Coronary artery (tissue), 2 donors: ENCODE data around the gene HSPB7.
"Not testable (repeated sequence)": the region's sequence is repeated elsewhere in the genome, so short reads cannot be mapped to it uniquely, and the experiment has no call there.

Source experiments
- DNase-seq: peaks from one replicate; pipeline ENCODE4 v3.0.0-alpha.2; 2017; ENCODE audit warnings: low spot score
- H3K27ac ChIP-seq, 2 donors: fragments of 200-600 bp; sonication (generic); one replicate each; pipeline ENCODE4 v1.5.1; 2016 to 2019
- H3K4me3 ChIP-seq: fragments of 200-600 bp; sonication (generic); 2 replicates; pipeline ENCODE4 v1.5.1; 2016; ENCODE audit warnings: mild to moderate bottlenecking, moderate library complexity
- TF ChIP-seq, protein P1 (sequence below): fragments of 200-600 bp; sonication (generic); IDR thresholded peaks from one replicate; pipeline ENCODE4 v1.5.1; 2019; ENCODE audit warnings: antibody characterized with exemption

The HSPB7 gene

DNA sequence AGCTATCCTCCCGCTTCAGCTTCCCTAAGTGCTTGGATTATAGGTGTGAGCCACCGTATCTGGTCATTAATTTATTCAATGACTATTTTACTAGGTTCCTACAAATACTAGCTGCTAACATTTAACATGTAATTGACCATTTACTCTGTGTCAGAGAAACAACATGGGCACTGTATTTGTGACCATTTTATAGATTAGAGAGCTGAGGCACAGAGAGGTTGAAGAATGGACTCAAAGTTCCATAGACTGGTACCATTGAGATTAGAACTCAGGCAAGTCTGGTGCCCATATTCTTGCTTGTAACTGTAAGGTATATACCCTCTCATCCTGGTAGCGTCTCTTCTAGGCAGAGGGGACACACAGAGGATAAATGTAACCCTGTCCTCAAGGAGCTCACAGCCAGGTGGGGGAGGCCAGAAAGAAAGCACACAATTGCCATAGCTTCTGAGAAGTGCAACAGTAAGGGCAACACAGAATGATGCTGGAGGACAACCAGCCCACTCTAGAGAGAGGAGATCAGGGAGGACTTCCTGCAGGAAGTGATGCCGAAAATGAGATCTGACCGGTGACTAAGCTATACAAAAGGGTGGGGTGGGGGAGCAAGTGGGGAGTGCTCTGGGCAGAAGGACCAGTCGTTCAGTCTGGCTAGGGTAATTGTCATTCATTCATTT is 10.0 kb downstream of the HSPB7 start:
- DNase-seq = no peak
- TF ChIP-seq, protein P1, sequence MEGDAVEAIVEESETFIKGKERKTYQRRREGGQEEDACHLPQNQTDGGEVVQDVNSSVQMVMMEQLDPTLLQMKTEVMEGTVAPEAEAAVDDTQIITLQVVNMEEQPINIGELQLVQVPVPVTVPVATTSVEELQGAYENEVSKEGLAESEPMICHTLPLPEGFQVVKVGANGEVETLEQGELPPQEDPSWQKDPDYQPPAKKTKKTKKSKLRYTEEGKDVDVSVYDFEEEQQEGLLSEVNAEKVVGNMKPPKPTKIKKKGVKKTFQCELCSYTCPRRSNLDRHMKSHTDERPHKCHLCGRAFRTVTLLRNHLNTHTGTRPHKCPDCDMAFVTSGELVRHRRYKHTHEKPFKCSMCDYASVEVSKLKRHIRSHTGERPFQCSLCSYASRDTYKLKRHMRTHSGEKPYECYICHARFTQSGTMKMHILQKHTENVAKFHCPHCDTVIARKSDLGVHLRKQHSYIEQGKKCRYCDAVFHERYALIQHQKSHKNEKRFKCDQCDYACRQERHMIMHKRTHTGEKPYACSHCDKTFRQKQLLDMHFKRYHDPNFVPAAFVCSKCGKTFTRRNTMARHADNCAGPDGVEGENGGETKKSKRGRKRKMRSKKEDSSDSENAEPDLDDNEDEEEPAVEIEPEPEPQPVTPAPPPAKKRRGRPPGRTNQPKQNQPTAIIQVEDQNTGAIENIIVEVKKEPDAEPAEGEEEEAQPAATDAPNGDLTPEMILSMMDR = no peak
- Histone ChIP-seq H3K4me3 (no peak overlapping the region), H3K27ac (no peak overlapping the region)

DNA sequence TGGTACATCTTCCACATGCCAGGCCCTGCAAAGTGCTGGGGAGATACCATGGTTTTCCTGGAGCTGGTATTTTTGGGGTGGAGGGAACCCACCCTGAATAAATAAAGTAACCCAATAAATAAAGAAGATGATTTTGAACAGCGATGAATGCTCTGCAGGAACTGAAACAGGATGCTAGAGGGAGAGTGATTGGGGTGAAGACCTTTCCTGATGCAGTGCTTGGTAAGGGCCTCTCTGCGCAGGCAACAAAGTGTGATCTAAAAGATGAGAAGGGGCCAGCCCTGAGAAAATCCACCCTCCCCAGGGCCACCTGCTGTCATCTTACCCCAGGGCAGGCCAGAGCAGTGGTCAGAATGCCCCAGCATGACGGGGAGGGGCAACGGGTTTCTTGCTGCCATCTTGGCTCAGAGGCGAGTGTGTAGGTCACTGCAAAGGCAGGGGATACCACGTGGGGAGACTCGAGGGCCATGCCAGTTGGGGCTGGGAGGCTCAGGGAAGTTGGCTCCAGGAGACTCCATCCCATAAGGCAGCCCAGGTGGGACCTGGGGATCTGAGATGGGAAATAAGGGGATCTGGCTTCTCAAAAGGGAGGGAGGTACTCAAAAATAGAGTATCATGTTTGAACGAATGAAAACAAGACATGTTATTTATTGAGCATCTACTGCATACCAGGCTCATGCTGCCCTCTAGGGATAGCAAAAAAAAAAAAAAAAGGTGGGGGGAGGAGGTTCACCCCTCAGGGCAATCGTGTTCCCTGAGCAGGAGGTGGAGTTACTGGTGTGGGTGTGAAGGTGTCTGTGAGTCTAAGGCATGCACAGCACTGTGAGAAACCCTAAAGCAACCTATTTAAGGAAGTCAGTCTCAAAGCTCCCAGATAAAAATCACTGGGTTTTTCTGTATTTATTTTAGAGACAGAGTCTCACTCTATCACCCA is 11.0 kb downstream of the HSPB7 start:
- TF ChIP-seq, protein P1 = no peak
- Histone ChIP-seq H3K4me3 (no peak overlapping the region), H3K27ac (no peak overlapping the region)
- no peak for DNase-seq

DNA sequence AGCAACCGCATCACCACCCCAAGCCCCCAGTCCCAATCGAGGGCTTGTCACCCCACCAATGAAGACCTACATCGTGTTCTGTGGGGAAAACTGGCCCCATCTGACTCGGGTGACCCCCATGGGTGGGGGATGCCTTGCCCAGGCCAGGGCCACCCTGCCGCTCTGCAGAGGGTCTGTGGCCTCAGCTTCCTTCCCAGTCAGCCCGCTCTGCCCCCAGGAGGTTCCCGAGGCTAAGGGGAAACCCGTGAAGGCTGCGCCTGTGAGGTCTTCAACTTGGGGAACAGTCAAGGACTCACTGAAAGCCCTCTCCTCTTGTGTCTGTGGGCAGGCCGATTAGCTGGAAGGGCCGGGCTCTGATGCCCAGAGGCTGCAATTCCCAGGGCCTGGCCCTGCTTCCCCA is 11.8 kb downstream of the HSPB7 start:
- TF ChIP-seq, protein P1 = no peak
- DNase-seq = no peak
- Histone ChIP-seq H3K4me3 (no peak overlapping the region), H3K27ac (no peak overlapping the region)

DNA sequence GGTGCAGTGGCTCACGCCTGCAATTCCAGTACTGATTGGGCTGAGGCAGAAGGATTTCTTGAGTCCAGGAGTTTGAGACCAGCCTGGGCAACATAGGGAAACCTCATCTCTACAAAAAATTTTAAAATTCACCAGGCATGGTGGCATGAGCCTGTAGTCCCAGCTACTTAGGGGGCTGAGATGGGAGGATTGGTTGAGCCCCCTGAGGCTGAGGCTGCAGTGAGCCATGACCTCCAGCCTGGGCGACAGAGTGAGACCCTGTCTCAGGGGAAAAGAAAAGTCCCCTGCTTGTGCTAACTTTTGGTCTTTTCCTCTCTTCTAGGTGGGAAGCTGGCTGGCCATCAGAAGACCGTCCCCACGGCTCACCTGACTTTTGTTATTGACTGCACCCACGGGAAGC is 12.2 kb downstream of the HSPB7 start:
- H3K27ac ChIP-seq = no peak overlapping the region
- H3K4me3 ChIP-seq = no peak overlapping the region
- DNase-seq = no peak
- TF ChIP-seq, protein P1 = no peak

DNA sequence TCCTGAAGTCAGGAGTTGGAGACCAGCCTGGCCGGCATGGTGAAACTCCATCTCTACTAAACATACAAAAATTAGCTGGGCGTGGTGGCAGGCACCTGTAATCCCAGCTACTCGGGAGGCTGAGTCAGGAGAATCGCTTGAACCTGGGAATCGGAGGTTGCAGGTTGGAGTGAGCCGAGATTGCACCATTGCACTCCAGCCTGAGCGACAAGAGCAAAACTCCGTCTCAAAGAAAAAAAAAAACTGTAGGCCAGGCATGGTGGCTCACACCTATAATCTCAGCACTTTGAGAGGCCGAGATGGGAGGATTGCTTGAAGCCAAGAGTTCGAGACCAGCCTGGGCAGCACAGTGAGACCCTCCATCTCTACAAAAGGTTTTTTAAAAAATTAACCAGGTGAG is 16.6 kb downstream of the HSPB7 start:
- H3K4me3 ChIP-seq, H3K27ac ChIP-seq, DNase-seq: not testable (repeated sequence)

DNA sequence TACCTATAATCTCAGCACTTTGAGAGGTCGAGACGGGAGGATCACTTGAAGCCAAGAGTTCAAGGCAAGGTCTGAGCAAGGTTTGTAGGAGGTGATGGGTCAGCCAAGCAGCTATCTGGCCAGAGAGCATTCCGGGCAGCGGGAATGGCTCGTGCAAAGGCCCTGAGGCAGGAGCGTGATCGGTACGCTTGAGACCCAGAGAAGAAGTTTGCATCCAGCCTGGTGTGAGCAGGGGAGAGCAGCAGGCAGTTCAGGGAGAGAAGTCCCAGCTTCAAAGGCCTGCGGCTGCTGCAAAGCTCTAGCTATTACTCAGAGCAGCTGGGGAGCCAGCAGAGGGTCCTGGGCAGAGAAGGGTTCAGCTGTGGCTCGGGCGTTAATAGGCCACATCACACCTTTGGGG is 18.9 kb downstream of the HSPB7 start:
- TF ChIP-seq, protein P1 = no peak
- DNase-seq = peak; percentile 55
- H3K27ac ChIP-seq = no peak overlapping the region
- H3K4me3 ChIP-seq = no peak overlapping the region

DNA sequence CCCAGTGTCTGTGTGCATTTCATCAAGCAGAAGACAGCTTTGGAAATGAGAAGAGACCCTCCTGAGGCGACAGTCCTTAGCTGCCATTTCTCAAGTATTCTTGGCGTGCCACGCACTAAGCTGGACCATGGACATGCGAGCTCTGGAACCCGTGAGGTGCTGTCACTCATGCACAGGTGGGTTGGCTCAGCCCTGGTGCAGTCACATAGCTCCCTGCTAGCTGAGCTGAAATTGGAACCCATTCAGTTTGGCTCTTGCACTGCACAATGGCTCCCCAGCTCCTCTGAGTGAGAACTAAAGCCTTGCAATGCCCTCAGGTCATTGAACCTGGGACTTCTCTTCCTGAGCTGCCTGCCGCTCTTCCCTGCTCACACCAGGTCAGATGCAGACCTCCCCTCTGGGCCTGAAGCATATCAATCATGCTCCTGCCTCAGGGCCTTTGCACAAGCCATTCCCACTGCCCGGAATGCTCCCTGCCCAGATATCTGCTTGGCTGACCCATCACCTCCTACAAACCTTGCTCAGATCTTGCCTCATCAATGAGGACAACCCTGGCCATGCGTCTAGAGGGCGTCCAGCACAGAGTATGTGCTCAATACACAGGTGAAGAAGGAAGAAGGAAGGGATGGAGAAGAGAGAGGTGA is 20.1 kb downstream of the HSPB7 start:
- TF ChIP-seq, protein P1 = no peak
- no peak for DNase-seq

More for the DNA sequence above, 20.1 kb downstream of the HSPB7 start:
- no peak overlapping the region for H3K4me3 ChIP-seq
- no peak overlapping the region for H3K27ac ChIP-seq
